Ovary (tissue), 9 donors: ENCODE measurements around the gene PIP5K1B. TPM values are rescaled to one million over a fixed set of nuclear protein-coding genes. Genes with fewer than 3 reads are reported as not detected.

ENCODE experiments used
- DNase-seq, 5 donors: peaks; one replicate each; pipeline ENCODE4 v3.0.0-alpha.2; 2019 to 2020
- H3K27ac ChIP-seq, 2 donors: fragments of 200-600 bp; one replicate each; pipeline versions ENCODE4 v1.5.1 to v1.8.0; 2019 to 2022
- H3K27me3 ChIP-seq: fragments of 200-600 bp; one replicate; pipeline ENCODE4 v1.8.0; 2022
- H3K36me3 ChIP-seq: fragments of 200-600 bp; sonication (generic); one replicate; pipeline ENCODE4 v1.5.1; 2019
- H3K4me1 ChIP-seq: one replicate; pipeline ENCODE4 v1.8.1; 2013; ENCODE audit warnings: mild to moderate bottlenecking, moderate library complexity; ENCODE audit not compliant: insufficient read depth
- H3K4me3 ChIP-seq: fragments of 200-600 bp; sonication (generic); one replicate; pipeline ENCODE4 v1.5.1; 2017
- H3K9me3 ChIP-seq, 2 donors: fragments of 200-600 bp in 1 of 2; sonication (generic) in 1 of 2; one replicate each; pipeline versions ENCODE4 v1.5.1 to v1.8.1; 2013 to 2019; ENCODE audit warnings: mild to moderate bottlenecking in 1 of 2, moderate library complexity in 1 of 2
- EP300 ChIP-seq: sonication (generic); formaldehyde crosslinking; IDR thresholded peaks from one replicate; pipeline ENCODE4 v1.6.1; 2017; ENCODE audit warnings: antibody characterized with exemption
- POLR2A ChIP-seq: fragments of 450-650 bp; IDR thresholded peaks from one replicate; pipeline ENCODE4 v1.6.1; 2017; ENCODE audit warnings: antibody characterized with exemption, mild to moderate bottlenecking, moderate library complexity
- WGBS, 3 donors: extraction: QIAGEN DNeasy Blood & Tissue Kit in 1 of 3; methylation state at CpG; one replicate each; pipeline versions ENCODE4 v1.1.5 to v1.1.7; 2013 to 2017; 5-methylcytosine and 5-hydroxymethylcytosine counted together
- intact Hi-C, 4 donors: fragments of 100-400 bp; cut with DNase I; formaldehyde crosslinking; loops; one replicate each; pipeline versions ENCODE4 v1.11.0 to v1.15.1; 2022 to 2023
- polyA plus RNA-seq, 2 donors: library from polyadenylated mRNA; stranded (reverse); fragments of 200-250 nt in 1 of 2; fragments of 350-450 nt in 1 of 2; fragmentation: Illumina TruSeq in 1 of 2; extraction: RNeasy Lipid Tissue Mini Kit (QIAGEN cat#74804) in 1 of 2; gene quantifications; one replicate each; pipeline ENCODE4 v1.2.3, GENCODE V29; 2013 to 2014
- total RNA-seq, 7 donors: library from RNA; depleted of rRNA in 2 of 7; stranded (reverse); fragments of >200 nt in 2 of 7; fragmentation: NEBNext Ultra II Directional in 3 of 7; extraction: Animal tissue kit (Norgen Biotek cat#: 25700) in 3 of 7; gene quantifications; one replicate each; pipeline versions ENCODE4 v1.1.0 to v1.2.4, GENCODE V29; 2016 to 2023
- TF ChIP-seq, protein P1 (sequence below), 3 donors: fragments of 450-650 bp in 2 of 3; fragments of 200-600 bp in 1 of 3; IDR thresholded peaks; one replicate each; pipeline versions ENCODE4 v1.5.1 to v1.8.0; 2016 to 2022; ENCODE audit warnings: antibody characterized with exemption in 3 of 3, mild to moderate bottlenecking in 1 of 3
- donor health status: DM: no; HTN: no; CAD: no; lungs with moderate emphysema.
- donor health status: DM: no; HTN: no; CAD: no.
- donor health status: Bipolar disorder and iron deficiency.
- donor health status: DM: yes; HTN: yes; CAD: no.
- donor health status: DM: no; HTN: no; CAD: no.
- donor health status: DM: yes; HTN: yes; CAD: no.

PIP5K1B gene
- total and polyA plus RNA-seq, 9 donors, result 0.36 to 3.4 (median 1.0) TPM

DNA sequence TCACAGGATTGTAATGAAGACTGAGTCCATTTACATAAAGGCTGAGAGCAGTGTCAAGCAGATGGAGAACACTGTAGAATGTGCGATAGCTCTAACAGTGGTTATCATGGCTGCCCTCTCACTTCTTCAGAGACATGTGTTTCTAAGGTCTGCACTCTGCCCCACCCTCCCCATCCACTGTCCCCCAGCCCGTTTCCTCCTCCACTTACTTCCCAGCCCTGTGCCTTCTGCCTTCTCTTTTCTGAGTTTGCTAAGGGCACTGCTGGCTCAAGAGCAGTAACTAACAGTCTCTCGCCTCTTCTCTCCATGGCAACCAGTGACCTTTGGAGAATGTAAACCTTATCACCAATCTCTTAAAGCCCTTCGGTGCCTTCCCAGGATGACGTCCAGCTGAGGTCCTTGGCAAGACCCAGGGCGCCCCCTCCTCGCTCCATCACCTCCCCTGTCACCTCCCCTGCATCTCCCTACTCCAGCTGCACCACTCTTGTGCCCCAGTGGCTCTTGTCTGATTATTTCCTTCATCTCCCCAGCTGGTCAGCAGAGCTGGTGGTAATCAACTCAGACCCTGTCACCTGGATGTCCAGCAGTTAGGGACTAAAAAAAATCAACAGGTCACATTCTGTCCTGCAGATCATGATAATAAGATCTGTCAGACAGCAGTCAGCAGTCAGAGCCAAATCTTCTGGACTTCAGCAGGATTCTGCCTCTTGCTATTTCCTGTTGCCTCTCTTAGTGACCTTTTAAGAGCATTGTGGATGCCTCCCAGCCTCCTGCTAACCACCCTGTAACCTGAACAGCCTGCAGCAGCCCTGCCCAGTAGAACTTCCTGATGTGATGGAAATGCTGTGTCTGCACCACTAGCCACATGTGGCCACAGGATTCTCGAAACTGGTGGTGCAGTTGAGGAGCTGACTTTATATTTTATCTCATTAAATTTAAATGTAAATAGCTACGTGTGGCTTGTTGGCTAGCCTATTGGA is 339.5 kb downstream of the PIP5K1B start:
- Histone ChIP-seq H3K27me3 (no peaks in the 10 kb centered on the region), H3K4me1 (peaks cover 5% of the 10 kb centered on the region), H3K4me3 (no peak overlapping the region), H3K9me3 (no peaks in the 10 kb centered on the region), H3K36me3 (no peaks in the 10 kb centered on the region), H3K27ac (no peak overlapping the region)
- no peak for DNase-seq
- WGBS, 3 donors, result 35 to 50% (median 40%) methylated on average over 9 of the region's 9 CpGs
- TF ChIP-seq EP300 (no peak), POLR2A (no peak)
- TF ChIP-seq, protein P1, sequence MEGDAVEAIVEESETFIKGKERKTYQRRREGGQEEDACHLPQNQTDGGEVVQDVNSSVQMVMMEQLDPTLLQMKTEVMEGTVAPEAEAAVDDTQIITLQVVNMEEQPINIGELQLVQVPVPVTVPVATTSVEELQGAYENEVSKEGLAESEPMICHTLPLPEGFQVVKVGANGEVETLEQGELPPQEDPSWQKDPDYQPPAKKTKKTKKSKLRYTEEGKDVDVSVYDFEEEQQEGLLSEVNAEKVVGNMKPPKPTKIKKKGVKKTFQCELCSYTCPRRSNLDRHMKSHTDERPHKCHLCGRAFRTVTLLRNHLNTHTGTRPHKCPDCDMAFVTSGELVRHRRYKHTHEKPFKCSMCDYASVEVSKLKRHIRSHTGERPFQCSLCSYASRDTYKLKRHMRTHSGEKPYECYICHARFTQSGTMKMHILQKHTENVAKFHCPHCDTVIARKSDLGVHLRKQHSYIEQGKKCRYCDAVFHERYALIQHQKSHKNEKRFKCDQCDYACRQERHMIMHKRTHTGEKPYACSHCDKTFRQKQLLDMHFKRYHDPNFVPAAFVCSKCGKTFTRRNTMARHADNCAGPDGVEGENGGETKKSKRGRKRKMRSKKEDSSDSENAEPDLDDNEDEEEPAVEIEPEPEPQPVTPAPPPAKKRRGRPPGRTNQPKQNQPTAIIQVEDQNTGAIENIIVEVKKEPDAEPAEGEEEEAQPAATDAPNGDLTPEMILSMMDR (IDR thresholded peaks at IDR 0.05), result no peak
- intact Hi-C loops, result loop anchor here in 1 of 4 donors (10.0 kb wide), 1 partner anchor 1560 kb away; no protein-coding TSS in a partner anchor

DNA sequence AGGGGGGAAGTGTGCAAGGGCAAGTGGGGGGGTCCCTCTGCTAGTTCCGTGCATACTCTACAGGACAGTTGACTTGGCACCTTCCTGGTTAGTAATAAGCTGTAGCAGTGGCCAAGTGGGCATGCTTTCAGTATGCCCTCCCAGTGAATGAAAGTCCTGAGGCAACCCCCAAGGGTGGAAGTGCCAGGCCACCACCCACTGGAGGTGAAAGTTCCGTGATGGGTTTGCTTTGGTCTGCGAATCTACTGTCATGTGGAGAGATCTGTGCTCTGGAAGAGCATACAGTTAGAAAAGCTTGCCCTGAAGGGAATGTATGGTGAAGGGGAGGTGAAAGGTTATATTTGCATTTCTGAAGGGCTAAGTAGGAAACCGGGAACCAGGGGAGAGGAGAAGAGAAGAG is 340.8 kb downstream of the PIP5K1B start:
- no peak for TF ChIP-seq EP300
- TF ChIP-seq POLR2A, result no peak
- TF ChIP-seq, protein P1 (IDR thresholded peaks at IDR 0.05), result no peak
- H3K27me3 ChIP-seq, result no peaks in the 10 kb centered on the region
- intact Hi-C loops, result loop anchor here in 1 of 4 donors (10.0 kb wide), 1 partner anchor 1559 kb away; no protein-coding TSS in a partner anchor
- WGBS, 3 donors, result 88 to 90% (median 88%) methylated on average over 4 of the region's 4 CpGs
- H3K9me3 ChIP-seq, result no peaks in the 10 kb centered on the region
- H3K27ac ChIP-seq, result no peak overlapping the region
- DNase-seq, result no peak
- H3K4me3 ChIP-seq, result no peak overlapping the region
- no peaks in the 10 kb centered on the region for H3K36me3 ChIP-seq
- H3K4me1 ChIP-seq, result peaks cover 5% of the 10 kb centered on the region

GRCh38 chr9:69046723-69047122 is 341.7 kb downstream of the PIP5K1B start:
- H3K36me3 ChIP-seq, result no peaks in the 10 kb centered on the region
- TF ChIP-seq POLR2A (no peak), EP300 (no peak)
- TF ChIP-seq, protein P1 (IDR thresholded peaks at IDR 0.05), result no peak
- no peaks in the 10 kb centered on the region for H3K9me3 ChIP-seq
- WGBS, 3 donors, result 72 to 77% (median 74%) methylated on average over 4 of the region's 4 CpGs
- no peak for DNase-seq
- H3K4me1 ChIP-seq, result peaks cover 5% of the 10 kb centered on the region
- no peak overlapping the region for H3K4me3 ChIP-seq
- no peak overlapping the region for H3K27ac ChIP-seq
- intact Hi-C loops, result loop anchor here in 1 of 4 donors (10.0 kb wide), 1 partner anchor 1558 kb away; no protein-coding TSS in a partner anchor
- no peaks in the 10 kb centered on the region for H3K27me3 ChIP-seq

GRCh38 chr9:69047371-69047770 is 342.3 kb downstream of the PIP5K1B start:
- Histone ChIP-seq H3K27me3 (no peaks in the 10 kb centered on the region), H3K4me1 (peaks cover 5% of the 10 kb centered on the region), H3K36me3 (no peaks in the 10 kb centered on the region), H3K9me3 (no peaks in the 10 kb centered on the region), H3K27ac (no peak overlapping the region), H3K4me3 (no peak overlapping the region)
- no peak for DNase-seq
- TF ChIP-seq POLR2A (no peak), EP300 (no peak)
- TF ChIP-seq, protein P1 (IDR thresholded peaks at IDR 0.05), result no peak
- WGBS, 3 donors, result 44 to 71% (median 64%) methylated on average over 4 of the region's 4 CpGs
- intact Hi-C loops, result loop anchor here in 1 of 4 donors (10.0 kb wide), 1 partner anchor 1557 kb away; no protein-coding TSS in a partner anchor
